Hematopoietic multipotent progenitor cell treated with erythropoietin and hydrocortisone succinate and interleukin-3 and kit ligand, for 8 days (in vitro differentiated cells): ENCODE results near the gene SUSD2.
A peak's percentile ranks its signal among the peaks of the same experiment; 100 is the strongest.

Source experiments
- DNase-seq: peaks from one replicate; pipeline ENCODE4 v3.0.0-alpha.2; 2015

Gene SUSD2

DNA sequence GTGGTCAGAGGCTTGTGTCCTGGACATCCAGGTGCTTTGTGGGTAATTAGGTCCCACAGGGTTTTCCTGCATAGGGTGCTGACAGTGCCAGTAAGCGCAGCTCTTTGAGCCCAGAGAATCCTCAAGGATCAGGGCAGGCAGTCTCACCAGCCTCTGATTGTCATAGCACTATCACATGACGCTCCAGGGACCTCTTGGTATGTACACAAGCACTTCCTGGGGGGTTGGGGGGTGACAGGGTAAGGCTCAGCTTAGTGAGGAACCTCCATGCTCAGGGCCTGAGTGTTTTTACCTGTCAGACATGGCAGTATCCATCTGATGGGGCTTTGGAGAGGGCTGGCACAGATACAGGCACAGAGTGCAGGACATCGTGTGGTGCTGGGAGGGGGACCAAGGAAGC, 27.9 kb upstream of the SUSD2 start:
- no peak for DNase-seq

DNA sequence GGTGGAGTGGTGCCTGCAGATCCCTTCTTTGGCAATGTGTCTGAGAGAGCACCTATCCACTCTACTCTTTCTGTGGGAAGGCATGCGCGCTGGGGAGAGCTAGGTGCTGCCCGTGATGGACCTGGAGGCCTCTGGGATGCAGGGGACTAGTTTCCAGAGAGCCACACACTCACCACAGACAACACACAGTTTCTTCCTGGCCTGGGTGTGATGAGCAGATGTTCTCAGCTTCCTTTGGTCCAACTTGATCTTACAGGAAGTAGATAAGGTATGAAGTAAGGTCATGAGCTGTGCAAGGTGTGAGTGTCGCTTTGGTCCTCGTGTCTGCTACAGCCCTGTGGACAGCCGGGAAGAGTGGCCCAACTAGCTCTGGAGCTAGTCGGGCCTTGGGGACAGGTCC, 27.3 kb upstream of the SUSD2 start:
- no peak for DNase-seq

DNA sequence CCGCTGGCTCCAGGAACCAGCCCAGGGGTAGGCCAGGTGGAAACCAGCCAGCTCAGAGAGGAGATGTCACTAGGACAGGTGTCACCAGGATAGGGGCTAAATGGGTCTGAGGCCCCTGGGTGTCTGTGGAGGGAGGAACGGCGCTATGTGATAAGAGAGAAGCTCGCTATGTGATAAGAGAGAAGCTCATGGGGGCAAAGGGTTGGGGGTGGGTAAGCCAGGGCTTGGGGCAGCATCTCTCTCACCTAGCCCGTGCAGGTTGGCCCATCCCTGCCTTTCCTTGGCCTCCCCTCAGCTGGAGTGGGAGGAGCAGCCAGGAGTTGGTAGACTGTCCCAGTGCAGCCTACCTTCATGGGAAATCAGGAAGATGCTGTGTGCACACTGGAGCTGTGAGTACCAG, 26.5 kb upstream of the SUSD2 start:
- DNase-seq: no peak

DNA sequence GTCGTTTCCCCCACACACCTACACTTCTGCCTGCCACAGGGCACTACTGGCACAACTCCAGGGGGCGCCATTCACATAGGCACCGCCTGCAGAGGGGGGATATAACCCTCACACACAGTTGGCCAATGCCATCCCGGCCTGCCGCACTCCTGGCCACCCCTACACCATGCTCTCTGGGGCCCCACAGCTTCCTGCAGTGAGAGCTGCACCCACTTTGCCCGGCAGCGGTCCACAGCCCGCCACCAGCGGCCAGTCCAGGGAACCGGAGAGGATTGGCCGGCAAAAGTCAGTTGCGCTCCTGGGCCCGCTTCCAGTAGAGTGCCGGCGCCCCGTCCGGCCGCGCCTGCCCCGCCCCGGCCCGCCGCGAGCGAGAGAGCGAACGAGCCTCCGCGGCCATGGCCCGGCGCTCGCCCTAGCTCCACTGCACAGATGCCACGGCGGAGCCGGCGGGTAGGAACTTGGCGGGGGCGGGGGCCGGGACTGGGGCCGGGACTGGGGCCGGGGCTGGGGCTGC, 25.6 kb upstream of the SUSD2 start:
- DNase-seq: peak; percentile 62

DNA sequence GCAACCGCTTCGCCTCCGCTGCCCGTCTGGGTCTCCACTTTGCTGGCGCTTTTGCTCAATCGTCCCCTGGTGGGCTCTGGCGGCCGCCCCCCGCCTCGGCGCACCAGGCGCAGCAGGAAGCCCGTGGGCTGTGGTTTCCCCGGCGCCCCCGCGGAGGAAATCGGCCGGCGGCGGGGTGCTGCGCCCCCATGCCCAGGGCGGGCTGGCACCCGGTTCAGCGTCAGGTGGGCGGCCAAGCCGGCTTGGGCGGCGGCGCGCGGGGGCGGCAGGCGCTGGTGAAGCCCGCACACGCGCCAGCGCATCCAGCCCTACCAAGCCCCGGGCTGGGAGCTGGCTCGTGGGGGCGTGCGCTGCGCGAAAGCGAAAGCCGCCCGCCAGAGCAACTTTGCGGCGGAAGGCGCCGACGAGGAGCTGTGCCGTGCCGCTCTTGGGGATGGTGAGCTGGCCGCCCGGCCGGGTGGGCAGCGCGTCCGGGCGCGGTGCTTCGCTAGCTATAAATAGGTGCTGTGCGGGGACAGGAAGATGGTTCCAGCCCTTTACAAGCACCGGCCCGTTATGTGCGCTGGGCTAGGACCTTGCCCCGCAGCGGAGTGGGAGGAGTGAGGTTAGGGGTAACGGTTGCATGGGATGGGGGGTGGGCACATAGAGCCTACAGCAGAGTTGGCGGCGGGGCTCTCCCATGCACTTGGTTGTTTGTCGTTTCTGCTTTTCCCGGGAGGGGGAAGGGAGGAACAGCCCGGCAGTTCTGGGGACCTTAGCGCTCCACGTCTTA, 25.0 kb upstream of the SUSD2 start:
- DNase-seq: peak; percentile 33

DNA sequence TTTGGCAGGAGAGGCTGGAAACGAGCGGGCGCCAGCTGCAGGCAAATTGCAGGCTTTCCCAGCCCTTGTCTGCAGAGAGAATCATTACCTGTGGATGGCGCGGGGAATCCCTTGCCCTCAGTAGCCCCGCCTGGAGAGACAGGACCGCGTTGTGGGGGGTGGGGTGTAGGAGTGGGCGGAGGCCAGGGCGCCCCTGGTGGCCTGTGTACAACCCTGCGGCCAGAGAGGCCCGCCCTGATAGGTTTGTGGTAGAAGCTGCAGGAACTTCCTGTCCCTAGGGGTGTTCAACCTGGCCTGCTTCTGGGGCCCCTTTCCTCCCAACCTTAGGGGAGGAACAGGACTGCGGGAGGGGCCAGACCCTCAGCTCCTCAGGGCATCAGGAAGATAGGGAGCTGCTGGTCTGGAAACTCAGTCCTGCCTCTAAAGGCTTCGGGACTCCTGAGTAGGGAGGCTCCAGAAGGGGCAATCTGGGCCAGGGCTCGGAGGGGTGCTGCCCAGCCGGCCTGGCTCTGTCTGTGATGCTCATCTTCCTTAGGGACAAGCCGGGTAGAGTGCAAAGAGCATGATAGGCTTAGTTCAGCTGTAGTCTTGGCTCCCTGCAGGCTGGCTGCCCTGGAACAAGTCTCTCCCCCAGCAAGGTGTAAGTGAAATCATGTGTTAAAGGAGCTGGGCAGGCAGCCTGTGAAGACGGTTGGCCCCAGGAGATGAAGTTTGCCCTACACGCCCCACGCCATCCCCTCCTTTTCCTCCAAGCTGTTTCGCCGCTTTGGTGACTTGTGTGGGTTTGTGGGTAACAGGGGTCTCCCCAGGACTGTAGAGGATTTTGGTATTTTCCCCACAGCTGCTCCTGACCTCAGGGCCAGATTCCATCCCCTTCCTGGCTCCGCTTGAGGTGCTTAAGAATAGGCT, 24.1 kb upstream of the SUSD2 start:
- peak; percentile 85 for DNase-seq

DNA sequence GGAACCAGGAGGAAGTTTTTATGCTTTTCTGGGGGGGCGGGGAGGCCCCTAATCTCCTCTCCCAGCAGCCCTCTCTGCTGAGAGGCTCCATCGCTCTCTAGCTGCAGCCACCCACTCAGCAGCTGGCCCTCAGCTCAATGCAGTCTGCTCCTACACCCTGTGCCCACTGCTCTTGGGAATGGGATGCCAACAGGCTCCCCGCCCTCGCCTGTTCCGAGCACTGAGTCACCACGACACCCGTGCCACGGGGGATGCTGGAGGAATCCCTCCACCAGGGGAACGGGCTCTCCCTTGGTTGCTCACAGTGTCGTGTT, 23.5 kb upstream of the SUSD2 start:
- no peak for DNase-seq

DNA sequence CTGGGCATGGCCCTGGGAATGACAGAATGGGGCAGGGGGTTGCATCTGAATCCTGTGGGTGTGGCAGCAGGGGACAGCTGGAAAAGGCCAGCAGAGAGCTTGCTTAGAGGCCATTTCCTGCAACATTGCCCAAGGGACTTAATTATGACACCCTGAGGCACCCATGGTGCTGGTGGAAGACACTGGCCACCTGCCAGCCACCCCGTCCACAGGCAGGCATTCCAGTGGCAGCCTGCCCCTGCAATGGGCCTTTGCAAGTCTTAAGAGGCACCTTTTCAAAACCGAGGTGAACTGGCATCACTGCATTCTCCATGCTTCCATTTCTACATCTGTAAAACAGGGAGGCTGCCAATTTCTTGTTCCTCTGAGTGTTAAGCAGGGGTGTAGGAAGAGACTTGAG, 21.6 kb upstream of the SUSD2 start:
- no peak for DNase-seq

DNA sequence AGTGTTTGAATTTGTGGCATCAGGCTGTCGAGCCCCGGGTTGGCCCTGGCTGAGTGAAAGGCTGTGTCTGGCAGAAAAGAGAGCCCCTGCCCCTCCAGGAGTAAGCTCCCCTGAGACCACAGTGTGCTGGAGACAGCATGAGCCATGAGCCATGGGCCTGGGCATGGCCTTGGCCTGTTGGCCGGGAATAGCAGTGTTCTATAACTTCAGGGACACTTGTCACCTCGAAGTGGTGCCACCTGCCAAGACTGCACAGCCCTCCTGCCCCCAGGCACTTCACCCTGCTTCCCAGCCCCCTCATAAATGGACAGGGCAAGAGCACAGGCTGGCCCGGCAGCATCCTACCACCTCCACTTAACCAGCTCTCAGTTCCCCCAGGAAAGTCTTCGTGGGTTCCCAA, 20.7 kb upstream of the SUSD2 start:
- DNase-seq: no peak

DNA sequence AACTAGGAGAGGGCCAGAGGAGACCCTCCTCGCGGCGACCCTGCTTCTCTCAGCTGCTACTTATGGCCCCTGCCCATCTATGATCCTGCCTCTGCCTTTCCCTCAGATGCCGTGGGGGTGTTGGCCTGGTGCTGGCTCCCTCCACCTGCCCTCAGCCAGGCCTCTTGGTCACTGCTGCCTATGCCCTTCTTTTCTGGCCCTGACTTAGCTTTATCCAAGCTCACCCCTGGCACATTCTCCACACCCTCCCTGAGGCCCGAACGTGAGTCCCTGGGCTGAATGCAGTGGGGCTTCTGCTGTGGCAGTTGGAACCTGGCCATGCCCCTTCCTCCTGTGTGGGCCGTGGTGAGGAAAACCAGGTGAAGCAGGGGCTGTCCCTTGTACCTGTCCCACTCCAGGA, 19.8 kb upstream of the SUSD2 start:
- DNase-seq: no peak

DNA sequence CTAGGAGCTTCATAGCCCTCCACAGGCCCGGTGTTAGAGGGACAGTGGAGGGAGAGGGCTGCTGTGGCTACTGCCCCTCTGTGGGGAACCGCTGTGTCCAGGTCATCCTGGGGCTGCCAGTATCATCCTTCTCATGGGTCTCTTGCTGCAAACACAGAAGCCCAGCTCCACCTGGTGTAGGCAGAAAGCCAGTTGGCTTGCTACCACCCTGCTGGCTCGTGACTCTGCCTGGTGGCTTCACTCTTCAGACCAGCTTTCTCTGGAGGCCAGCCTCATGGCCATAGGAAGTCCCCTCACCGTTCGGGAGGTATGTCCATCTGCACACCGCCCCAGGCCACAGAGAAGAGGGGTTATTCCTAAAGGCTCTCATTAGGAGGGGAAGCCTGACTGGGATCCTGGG, 19.4 kb upstream of the SUSD2 start:
- DNase-seq: no peak

DNA sequence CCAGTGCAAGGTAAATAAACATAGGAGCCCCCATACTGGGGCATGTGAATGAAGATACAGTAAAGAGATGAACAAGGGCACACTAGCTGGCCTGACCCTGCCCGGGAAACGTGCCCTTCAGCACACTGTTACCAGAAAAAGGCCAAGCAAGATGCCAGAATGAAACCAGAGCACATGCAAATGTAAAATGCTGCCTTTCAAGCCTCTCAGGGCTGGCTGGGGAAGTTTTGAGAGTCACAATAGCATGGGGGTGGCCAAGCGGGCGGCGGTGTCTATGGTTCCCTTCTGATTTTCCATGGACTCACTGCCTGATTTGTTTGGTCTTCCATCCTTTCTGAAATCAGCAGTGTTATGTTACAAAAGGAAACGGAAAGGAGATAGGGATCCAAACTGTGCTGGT, 18.9 kb upstream of the SUSD2 start:
- no peak for DNase-seq

DNA sequence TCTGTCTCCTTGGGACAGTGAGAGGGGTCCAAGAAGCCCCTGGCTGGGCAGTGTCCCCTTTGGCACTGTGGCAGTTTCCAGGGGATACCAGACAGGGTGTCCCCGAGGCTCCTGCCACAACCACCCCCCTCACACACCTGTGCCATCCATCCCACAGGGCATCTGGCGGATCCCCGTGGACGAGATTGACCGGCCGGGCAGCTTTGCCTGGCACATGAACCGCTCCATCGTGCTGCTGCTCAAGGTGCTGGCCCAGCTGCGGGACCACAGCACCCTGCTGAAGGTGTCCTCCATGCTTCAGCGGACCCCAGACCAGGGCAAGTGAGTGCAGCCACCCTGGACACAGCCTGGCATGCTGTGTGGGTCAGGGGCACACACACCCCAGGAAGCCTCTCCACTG, 17.0 kb upstream of the SUSD2 start:
- DNase-seq: no peak

DNA sequence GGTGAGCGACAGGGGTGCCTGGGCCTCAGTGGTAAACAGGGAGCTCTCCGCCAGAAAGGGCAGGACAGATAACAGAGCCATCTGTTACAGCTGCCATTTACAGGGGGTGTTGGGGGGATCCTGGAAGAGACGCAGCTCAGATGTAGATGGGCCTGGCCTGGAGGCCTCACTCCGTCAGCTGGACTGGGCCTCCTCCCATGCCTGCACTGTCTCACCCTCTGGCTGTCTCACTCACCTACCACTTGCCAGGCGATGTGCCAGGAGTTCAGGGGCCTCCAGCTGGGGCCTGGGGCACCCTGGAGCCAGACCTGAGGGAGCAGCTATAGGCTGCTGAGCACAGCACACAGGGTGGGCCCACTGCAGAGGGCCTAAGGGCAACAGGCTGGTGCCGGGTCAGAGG, 16.3 kb upstream of the SUSD2 start:
- DNase-seq: no peak

DNA sequence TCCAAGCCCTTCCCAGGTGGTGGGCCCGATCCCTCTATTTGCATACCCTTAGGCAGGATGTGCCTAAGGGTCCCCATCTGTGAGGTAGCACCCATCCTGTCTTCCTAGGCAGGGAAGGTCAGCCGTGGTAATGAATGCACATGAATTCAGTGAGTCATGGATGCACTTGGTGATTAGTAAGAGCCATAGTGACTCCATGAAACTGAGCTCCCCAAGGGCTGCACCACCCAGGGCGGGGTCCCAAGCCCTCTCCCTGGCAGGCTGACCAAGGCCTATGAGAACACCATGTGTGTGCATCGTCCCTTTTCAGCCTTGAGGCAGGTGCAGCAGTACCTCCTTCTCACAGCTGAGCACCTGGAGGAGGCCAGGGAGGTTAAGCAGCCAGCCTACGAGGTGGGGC, 15.6 kb upstream of the SUSD2 start:
- no peak for DNase-seq

DNA sequence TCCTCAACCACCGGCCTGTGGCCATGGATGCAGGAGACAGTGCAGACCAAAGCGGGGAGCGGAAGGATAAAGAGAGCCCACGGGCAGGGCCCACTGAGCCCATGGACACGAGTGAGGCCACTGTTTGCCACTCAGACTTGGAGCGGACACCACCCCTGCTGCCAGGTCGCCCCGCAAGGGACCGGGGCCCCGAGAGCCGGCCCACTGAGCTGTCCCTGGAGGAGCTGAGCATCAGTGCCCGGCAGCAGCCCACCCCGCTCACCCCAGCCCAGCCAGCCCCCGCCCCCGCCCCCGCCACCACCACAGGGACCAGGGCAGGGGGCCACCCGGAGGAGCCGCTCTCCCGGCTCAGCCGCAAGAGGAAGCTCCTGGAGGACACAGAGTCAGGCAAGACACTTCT, 14.5 kb upstream of the SUSD2 start:
- no peak for DNase-seq

DNA sequence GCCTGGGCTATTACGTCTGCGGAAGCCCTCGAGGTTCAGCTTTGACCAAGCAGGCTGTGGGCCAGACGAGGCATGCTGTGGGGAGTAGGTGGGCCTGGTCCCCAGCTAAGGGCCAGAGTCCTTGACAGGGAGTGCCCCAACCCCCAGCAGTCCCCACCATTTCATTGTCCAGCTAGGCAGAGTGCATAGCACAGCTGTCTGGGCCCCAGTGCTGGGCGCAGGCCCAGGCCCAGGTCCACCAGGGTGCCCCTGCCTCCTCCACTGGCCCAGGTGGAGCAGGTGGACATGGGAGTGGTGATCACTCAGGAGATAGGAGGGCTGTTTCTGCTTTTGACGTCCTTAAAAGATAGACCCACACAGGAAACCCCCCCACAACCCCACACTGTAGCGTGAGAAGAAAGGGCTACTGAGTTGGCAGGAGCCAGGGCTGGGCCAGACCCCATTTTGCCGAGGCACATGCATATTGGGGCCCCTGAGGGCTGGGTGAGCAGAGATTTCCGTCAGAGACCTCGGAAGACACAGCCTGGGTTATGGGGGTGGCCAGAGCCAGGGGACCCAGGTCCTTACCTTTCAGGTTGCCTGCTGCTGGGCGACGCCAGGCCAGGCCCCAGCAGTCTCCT, 11.7 kb upstream of the SUSD2 start:
- no peak for DNase-seq

DNA sequence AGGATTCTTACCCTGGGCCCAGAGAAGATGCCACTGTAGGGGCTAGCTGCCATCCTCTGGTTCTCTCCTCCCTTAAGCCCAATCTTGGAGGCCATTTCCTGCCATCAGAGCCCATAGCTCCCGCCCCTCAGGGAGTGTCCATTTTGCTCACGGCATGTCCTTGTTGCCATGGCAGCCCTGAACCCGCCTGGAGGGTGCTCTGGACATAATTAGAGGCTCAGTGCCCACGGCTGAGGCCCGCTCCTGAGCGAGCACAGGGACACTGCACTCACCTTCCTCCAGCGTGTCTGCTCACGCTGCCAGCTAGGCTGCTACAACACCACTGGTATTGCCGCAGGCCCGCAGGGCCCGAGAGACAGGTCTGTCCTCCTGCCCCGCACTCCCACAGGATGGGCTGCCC, 11.1 kb upstream of the SUSD2 start:
- DNase-seq: no peak

DNA sequence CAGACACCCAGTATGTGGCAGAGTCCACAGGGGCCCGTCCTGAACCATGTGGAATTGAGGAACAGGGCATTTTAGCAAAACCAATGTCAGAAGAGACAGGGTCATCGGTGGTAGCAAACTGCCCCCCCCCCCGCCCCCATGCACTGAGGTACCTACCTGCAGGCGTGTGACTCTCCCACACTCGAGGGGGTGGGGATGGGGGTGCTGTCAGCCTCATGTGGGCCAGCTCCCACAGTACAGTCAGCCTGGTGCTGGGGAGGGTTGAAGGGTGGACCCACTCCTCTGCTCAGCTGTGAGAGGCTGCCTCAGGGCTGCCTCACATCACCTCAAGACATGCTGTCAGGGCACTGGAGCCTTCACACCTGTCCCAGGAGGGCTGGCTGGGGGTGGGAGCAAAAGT, 10.7 kb upstream of the SUSD2 start:
- DNase-seq: no peak

DNA sequence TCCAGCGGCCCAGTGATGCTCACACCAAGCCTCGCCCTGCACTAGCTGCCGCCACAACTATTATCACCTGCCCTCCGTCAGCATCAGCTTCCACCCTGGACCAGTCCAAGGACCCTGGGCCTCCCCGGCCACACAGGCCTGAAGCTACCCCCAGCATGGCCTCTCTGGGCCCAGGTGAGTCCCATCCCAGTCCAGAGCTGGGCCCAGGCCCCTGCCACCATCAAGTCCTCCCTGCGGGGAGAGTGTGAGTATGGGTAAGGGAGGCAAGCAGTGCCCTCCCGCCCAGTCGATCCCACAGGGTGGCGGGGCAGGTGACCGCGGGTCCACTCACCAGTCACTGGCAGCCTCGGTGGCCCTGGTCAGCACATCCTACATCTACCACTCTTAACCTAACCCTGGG, 9.5 kb upstream of the SUSD2 start:
- DNase-seq: no peak

DNA sequence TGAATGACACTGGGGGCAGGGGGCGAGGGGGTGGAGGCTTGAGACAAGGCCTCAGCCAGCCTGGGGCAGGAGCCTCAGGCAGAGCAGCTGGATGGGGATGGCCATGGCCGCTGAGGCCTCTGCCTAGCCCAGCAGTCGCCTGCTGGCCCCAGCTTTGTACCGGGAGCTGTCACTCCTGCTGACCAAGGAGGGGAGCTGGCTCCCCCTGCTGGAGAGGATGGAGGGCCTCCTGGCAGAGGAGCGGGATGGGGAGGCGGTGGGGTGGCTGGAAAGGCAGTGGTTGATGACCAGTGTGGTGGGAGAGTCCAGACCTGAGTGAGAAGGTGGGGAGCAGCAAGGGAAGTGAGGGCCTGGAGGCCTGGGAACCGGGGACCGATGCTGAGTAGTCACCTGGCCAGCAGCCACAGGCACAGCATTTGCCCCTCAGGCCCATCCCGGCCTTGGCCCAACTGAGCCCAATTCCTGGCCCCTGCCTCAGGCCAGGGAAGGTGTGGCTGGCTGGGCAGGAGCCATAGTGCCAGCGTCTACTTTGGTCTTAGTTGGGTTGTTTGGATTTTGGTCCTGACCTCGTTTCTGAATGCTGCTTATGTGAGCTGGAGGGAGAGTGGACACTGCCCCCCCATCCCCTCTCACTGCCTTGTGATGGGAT, 6.0 kb upstream of the SUSD2 start:
- DNase-seq: peak; percentile 71

DNA sequence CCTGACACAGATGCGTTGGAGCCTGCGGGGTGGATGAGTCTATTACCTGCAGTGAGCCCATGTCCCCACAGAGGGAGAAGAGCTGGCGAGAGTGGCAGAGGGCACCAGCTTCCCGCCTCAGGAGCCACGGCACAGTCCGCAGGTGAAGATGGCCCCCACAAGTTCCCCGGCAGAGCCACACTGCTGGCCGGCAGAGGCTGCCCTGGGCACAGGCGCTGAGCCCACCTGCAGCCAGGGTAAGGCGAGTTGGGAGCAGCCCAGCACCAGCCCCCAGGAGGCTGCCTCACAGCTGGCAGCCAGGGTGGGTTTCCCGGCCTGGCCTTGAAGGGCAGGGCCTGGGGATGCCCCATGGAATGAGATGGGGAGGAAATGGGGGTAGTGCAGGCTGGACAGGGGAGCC, 5.2 kb upstream of the SUSD2 start:
- DNase-seq: no peak

DNA sequence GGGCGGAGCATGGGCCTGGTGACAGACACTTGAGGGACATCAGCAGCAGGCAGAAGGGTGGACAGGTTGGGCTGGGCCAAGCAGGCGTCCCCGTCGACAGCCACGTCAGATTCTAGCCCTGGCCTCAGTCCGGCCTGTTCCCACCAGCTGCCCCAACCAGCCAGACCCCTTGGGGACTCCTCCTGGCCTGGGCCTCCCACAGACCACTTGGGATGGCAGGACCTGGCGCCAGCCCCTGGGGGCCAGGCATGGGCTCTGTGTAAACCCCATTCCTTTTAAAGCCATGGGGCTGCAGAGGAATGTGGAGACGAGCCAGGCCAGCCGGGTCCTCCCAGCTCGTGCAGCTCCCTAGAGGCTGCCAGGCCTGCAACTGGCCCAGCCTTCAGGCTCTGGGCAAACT, 4.7 kb upstream of the SUSD2 start:
- DNase-seq: no peak
